ENCODE data around the gene STOML1. TPM values are rescaled to one million over a fixed set of nuclear protein-coding genes. Genes with fewer than 3 reads are reported as not detected.

STOML1 gene
- total RNA-seq, 1 donor from 2014 or later: 10.6 TPM

- Mint-ChIP-seq H3K36me3 (ENCODE audit: low read depth) (no peaks in the 10 kb centered on the region), H3K27me3 (peaks cover 7% of the 10 kb centered on the region), H3K27ac (no peak overlapping the region), H3K4me3 (no peak overlapping the region), H3K4me1 (peaks cover 6% of the 10 kb centered on the region), H3K9me3 (no peaks in the 10 kb centered on the region)
- no peak for TF ChIP-seq CTCF (IDR thresholded peaks at IDR 0.05)
- ChIA-PET CTCF (no interaction called here), POLR2A (no interaction called here)
- ATAC-seq (ENCODE audit: low read depth): no peak
- DNase-seq: no peak
- intact Hi-C loops (cut with micrococcal nuclease): no loop called here
Measured at GRCh38 chr15:73944161-73945129, 47.6 kb downstream of the STOML1 start.

- Mint-ChIP-seq H3K36me3 (ENCODE audit: low read depth) (no peaks in the 10 kb centered on the region), H3K27me3 (peaks cover 7% of the 10 kb centered on the region), H3K4me3 (no peak overlapping the region), H3K9me3 (no peaks in the 10 kb centered on the region), H3K27ac (no peak overlapping the region), H3K4me1 (peaks cover 6% of the 10 kb centered on the region)
- ChIA-PET CTCF (no interaction called here), POLR2A (no interaction called here)
- no peak for TF ChIP-seq CTCF (IDR thresholded peaks at IDR 0.05)
- ATAC-seq (ENCODE audit: low read depth) (no peak), DNase-seq (no peak)
- intact Hi-C loops (cut with micrococcal nuclease): no loop called here
Measured at GRCh38 chr15:73942751-73943270, 49.3 kb downstream of the STOML1 start.

GRCh38 chr15:73941871-73942635 is 50.0 kb downstream of the STOML1 start:
- ChIA-PET CTCF (no interaction called here), POLR2A (no interaction called here)
- intact Hi-C loops (cut with micrococcal nuclease): no loop called here
- Mint-ChIP-seq H3K27ac (no peak overlapping the region), H3K4me3 (no peak overlapping the region), H3K27me3 (peaks cover 7% of the 10 kb centered on the region), H3K9me3 (no peaks in the 10 kb centered on the region), H3K4me1 (peaks cover 6% of the 10 kb centered on the region), H3K36me3 (ENCODE audit: low read depth) (no peaks in the 10 kb centered on the region)
- no peak for TF ChIP-seq CTCF (IDR thresholded peaks at IDR 0.05)
- ATAC-seq (ENCODE audit: low read depth) (no peak), DNase-seq (no peak)

- ChIA-PET POLR2A (no interaction called here), CTCF (no interaction called here)
- Mint-ChIP-seq H3K9me3 (no peaks in the 10 kb centered on the region), H3K4me3 (no peak overlapping the region), H3K4me1 (peaks cover 6% of the 10 kb centered on the region), H3K27me3 (peaks cover 7% of the 10 kb centered on the region), H3K27ac (no peak overlapping the region), H3K36me3 (ENCODE audit: low read depth) (no peaks in the 10 kb centered on the region)
- ATAC-seq (ENCODE audit: low read depth) (no peak), DNase-seq (no peak)
- intact Hi-C loops (cut with micrococcal nuclease): no loop called here
- TF ChIP-seq CTCF (IDR thresholded peaks at IDR 0.05): no peak
Measured at GRCh38 chr15:73941449-73941848, 50.6 kb downstream of the STOML1 start.

GRCh38 chr15:73941044-73941443 is 51.1 kb downstream of the STOML1 start:
- ATAC-seq (ENCODE audit: low read depth) (no peak), DNase-seq (no peak)
- intact Hi-C loops (cut with micrococcal nuclease): no loop called here
- H3K4me1 Mint-ChIP-seq: peaks cover 4% of the 10 kb centered on the region
- POLR2A ChIA-PET: no interaction called here
- no peaks in the 10 kb centered on the region for H3K36me3 Mint-ChIP-seq (ENCODE audit: low read depth)
- no peak for TF ChIP-seq CTCF (IDR thresholded peaks at IDR 0.05)
- H3K27ac Mint-ChIP-seq: no peak overlapping the region
- H3K27me3 Mint-ChIP-seq: peaks cover 7% of the 10 kb centered on the region
- H3K4me3 Mint-ChIP-seq: no peak overlapping the region
- no peaks in the 10 kb centered on the region for H3K9me3 Mint-ChIP-seq
- CTCF ChIA-PET: no interaction called here
